Muscle layer of colon (tissue), 2 donors: ENCODE data around the gene CTBP2.
"Not testable (repeated sequence)": the region's sequence is repeated elsewhere in the genome, so short reads cannot be mapped to it uniquely, and the experiment has no call there.

Source experiments
- H3K27ac ChIP-seq: one replicate; pipeline ENCODE4 v1.7.0; 2013; ENCODE audit warnings: low read depth, mild to moderate bottlenecking, low read length, moderate library complexity
- H3K27me3 ChIP-seq, 2 donors: one replicate each; pipeline ENCODE4 v1.7.0; 2013; ENCODE audit warnings: low read length in 2 of 2, mild to moderate bottlenecking in 2 of 2; ENCODE audit not compliant: insufficient read depth in 2 of 2, control insufficient read depth in 1 of 2
- H3K36me3 ChIP-seq: one replicate; pipeline ENCODE4 v1.7.0; 2013; ENCODE audit warnings: mild to moderate bottlenecking, low read length; ENCODE audit not compliant: insufficient read depth
- H3K4me1 ChIP-seq: one replicate; pipeline ENCODE4 v1.7.0; 2013; ENCODE audit warnings: mild to moderate bottlenecking, low read length; ENCODE audit not compliant: insufficient read depth
- H3K4me3 ChIP-seq, 2 donors: one replicate each; pipeline ENCODE4 v1.7.0; 2013; ENCODE audit warnings: low read length in 2 of 2, low read depth in 1 of 2, mild to moderate bottlenecking in 1 of 2, moderate library complexity in 1 of 2
- H3K9ac ChIP-seq: one replicate; pipeline ENCODE4 v1.7.0; 2013; ENCODE audit warnings: low read length
- H3K9me3 ChIP-seq: one replicate; pipeline ENCODE4 v1.7.0; 2013; ENCODE audit warnings: mild to moderate bottlenecking, low read length
- donor health status: abdominal sarcoma.
- donor health status: Adenocarcinoma of cecum.

CTBP2 gene

GRCh38 chr10:125163803-125164202, 3.4 kb upstream of the CTBP2 start:
- H3K4me3 ChIP-seq: no peak overlapping the region

GRCh38 chr10:125163312-125163711, 2.9 kb upstream of the CTBP2 start:
- not testable (repeated sequence) for H3K4me1 ChIP-seq, H3K9me3 ChIP-seq, H3K4me3 ChIP-seq, H3K9ac ChIP-seq, H3K36me3 ChIP-seq, H3K27me3 ChIP-seq, H3K27ac ChIP-seq

More at GRCh38 chr10:125163803-125164202, 3.4 kb upstream of the CTBP2 start:
- Histone ChIP-seq H3K27me3 (no peaks in the 10 kb centered on the region), H3K36me3 (no peaks in the 10 kb centered on the region), H3K9ac (no peak overlapping the region), H3K4me1 (no peaks in the 10 kb centered on the region), H3K27ac (no peak overlapping the region), H3K9me3 (no peaks in the 10 kb centered on the region)

GRCh38 chr10:125162120-125162931, 2.0 kb upstream of the CTBP2 start:
- Histone ChIP-seq H3K4me1 (peaks cover 10% of the 10 kb centered on the region), H3K36me3 (no peaks in the 10 kb centered on the region), H3K27me3 (no peaks in the 10 kb centered on the region), H3K4me3 (peak overlapping the region in 1 of 2 donors; percentile 71), H3K9ac (peak overlapping the region; percentile 27), H3K27ac (peak overlapping the region; percentile 58), H3K9me3 (no peaks in the 10 kb centered on the region)

DNA sequence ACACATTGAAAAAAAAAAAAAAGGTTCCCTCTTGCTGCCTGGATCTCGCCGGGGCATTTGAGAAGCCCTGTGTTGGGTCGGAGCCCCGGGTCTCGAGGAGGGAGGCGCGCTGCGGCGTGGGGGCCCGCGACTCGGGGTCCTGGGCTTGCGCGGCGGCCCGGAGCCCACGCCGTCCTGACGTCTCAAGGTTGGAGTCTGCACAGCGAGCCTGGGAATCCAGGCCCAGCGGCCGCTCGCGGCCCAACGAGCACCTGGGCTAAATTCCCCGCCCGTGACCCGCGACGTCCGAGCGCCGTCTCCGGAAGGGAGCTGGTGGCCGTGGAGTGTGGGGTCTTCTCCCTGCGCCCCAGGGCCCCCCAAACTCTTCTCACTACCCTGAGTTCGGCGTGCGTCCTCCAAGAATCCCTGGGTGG, 1.4 kb upstream of the CTBP2 start:
- peak overlapping the region; percentile 97 for H3K27ac ChIP-seq
- peak overlapping the region; percentile 58 to 71 for H3K4me3 ChIP-seq
- H3K4me1 ChIP-seq: peaks cover 16% of the 10 kb centered on the region
- no peaks in the 10 kb centered on the region for H3K9me3 ChIP-seq
- H3K9ac ChIP-seq: peak overlapping the region; percentile 27
- H3K27me3 ChIP-seq: no peaks in the 10 kb centered on the region
- no peaks in the 10 kb centered on the region for H3K36me3 ChIP-seq

- Histone ChIP-seq H3K9ac (peak overlapping the region; percentile 27), H3K27me3 (no peaks in the 10 kb centered on the region), H3K4me1 (peaks cover 23% of the 10 kb centered on the region), H3K9me3 (no peaks in the 10 kb centered on the region), H3K4me3 (peak overlapping the region; percentile 58 to 71), H3K27ac (peak overlapping the region; percentile 97), H3K36me3 (no peaks in the 10 kb centered on the region)
These were observed 718 bp upstream of the CTBP2 start for GRCh38 chr10:125160856-125161706.

- Histone ChIP-seq H3K27me3 (no peaks in the 10 kb centered on the region), H3K4me1 (peaks cover 38% of the 10 kb centered on the region), H3K36me3 (no peaks in the 10 kb centered on the region), H3K9me3 (no peaks in the 10 kb centered on the region), H3K9ac (no peak overlapping the region), H3K4me3 (peak overlapping the region in 1 of 2 donors; percentile 86), H3K27ac (peak overlapping the region; percentile 88)
These were observed 854 bp downstream of the CTBP2 start for GRCh38 chr10:125159486-125159931.

- H3K36me3 ChIP-seq: no peaks in the 10 kb centered on the region
- no peaks in the 10 kb centered on the region for H3K9me3 ChIP-seq
- H3K27ac ChIP-seq: peak overlapping the region; percentile 88
- H3K9ac ChIP-seq: peak overlapping the region; percentile 54
- H3K27me3 ChIP-seq: no peaks in the 10 kb centered on the region
- peak overlapping the region; percentile 61 to 86 for H3K4me3 ChIP-seq
- peaks cover 45% of the 10 kb centered on the region for H3K4me1 ChIP-seq
These were observed 1.5 kb downstream of the CTBP2 start for GRCh38 chr10:125158601-125159485.

DNA sequence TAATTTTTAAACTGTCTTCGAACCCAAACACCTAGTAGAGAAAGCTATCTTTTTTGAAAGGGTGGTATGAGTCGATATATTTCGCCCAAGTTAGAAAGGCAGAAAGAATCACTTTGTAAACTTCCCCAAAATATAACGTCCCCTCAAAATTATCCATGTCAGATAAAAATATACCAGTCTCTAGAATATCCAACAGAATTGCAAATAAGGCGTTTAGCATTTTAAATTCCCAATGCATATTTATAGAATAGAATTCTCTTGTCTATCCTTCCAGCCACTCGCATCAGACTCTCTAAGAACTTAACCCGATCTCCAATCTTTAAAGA, 2.1 kb downstream of the CTBP2 start:
- peak overlapping the region; percentile 61 to 62 for H3K4me3 ChIP-seq
- H3K27ac ChIP-seq: peak overlapping the region; percentile 77
- H3K9ac ChIP-seq: peak overlapping the region; percentile 54
- H3K27me3 ChIP-seq: no peaks in the 10 kb centered on the region
- H3K36me3 ChIP-seq: no peaks in the 10 kb centered on the region
- H3K4me1 ChIP-seq: peaks cover 51% of the 10 kb centered on the region
- no peaks in the 10 kb centered on the region for H3K9me3 ChIP-seq

DNA sequence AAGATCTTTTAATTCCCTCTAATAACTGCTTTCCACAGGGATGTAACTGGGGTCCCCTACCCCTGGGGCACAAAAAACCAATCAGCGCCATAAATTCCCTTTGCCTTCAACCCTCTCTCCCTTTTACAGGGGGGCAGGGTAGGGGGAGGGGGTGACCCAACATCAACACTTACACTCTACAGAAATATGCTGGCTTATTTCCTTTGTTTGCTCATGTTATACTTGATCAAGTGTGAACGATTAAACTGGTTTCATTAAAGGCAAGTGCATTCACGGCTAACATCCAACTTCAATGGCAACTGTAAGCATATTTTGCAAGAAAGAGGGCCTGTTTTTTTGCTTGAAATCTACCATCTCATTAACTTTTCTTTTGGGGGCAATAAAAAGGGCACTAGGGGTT, 2.9 kb downstream of the CTBP2 start:
- H3K27ac ChIP-seq: peak overlapping the region; percentile 63
- no peaks in the 10 kb centered on the region for H3K9me3 ChIP-seq
- H3K4me3 ChIP-seq: peak overlapping the region; percentile 14 to 46
- no peaks in the 10 kb centered on the region for H3K27me3 ChIP-seq
- peaks cover 58% of the 10 kb centered on the region for H3K4me1 ChIP-seq
- no peaks in the 10 kb centered on the region for H3K36me3 ChIP-seq
- H3K9ac ChIP-seq: peak overlapping the region; percentile 54

- peak overlapping the region; percentile 14 to 46 for H3K4me3 ChIP-seq
- H3K27me3 ChIP-seq: no peaks in the 10 kb centered on the region
- no peaks in the 10 kb centered on the region for H3K36me3 ChIP-seq
- H3K9me3 ChIP-seq: no peaks in the 10 kb centered on the region
- H3K9ac ChIP-seq: peak overlapping the region; percentile 54
- H3K27ac ChIP-seq: peak overlapping the region; percentile 63
- peaks cover 62% of the 10 kb centered on the region for H3K4me1 ChIP-seq
These were observed 3.5 kb downstream of the CTBP2 start for GRCh38 chr10:125156739-125157480.
